Measurements from ENCODE around the gene APOL4.

DNA sequence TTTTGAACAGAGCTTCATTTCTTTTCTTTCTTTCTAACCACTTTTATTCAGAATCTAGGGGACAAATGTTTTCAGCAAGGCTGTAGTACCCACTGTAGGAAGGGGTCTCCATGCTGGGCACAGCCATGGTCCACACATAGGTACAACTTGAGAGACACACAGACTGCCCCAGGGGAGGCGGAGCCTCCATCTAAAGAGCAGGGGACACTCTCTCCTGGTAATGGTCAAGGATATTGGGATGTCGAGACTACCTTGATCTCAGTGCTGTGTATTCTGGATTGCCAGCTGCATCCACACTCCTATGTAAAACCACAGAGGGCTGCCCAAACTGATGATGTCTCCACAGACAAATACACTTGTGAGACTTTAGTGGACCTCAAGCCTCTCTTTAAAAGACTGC is 38.1 kb downstream of the APOL4 start:
- TF ChIP-seq, protein P1, sequence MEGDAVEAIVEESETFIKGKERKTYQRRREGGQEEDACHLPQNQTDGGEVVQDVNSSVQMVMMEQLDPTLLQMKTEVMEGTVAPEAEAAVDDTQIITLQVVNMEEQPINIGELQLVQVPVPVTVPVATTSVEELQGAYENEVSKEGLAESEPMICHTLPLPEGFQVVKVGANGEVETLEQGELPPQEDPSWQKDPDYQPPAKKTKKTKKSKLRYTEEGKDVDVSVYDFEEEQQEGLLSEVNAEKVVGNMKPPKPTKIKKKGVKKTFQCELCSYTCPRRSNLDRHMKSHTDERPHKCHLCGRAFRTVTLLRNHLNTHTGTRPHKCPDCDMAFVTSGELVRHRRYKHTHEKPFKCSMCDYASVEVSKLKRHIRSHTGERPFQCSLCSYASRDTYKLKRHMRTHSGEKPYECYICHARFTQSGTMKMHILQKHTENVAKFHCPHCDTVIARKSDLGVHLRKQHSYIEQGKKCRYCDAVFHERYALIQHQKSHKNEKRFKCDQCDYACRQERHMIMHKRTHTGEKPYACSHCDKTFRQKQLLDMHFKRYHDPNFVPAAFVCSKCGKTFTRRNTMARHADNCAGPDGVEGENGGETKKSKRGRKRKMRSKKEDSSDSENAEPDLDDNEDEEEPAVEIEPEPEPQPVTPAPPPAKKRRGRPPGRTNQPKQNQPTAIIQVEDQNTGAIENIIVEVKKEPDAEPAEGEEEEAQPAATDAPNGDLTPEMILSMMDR (IDR thresholded peaks at IDR 0.05), result no peak
- TF ChIP-seq E2F4 (CRISPR knock-in tag; IDR thresholded peaks at IDR 0.05; ENCODE audit: borderline replicate concordance, low read depth), result no peak
- no peak for TF ChIP-seq NR3C1 (CRISPR knock-in tag; conservative IDR thresholded peaks at IDR 0.05; ENCODE audit: low read depth)
- TF ChIP-seq CREM (CRISPR knock-in tag; IDR thresholded peaks at IDR 0.05), result no peak
- no peak for TF ChIP-seq ZNF219 (CRISPR knock-in tag; IDR thresholded peaks at IDR 0.05; ENCODE audit: borderline replicate concordance)
- TF ChIP-seq NFYB (CRISPR knock-in tag; conservative IDR thresholded peaks at IDR 0.05; ENCODE audit: low read depth), result no peak
- no peak for TF ChIP-seq CREB1 (CRISPR knock-in tag; IDR thresholded peaks at IDR 0.05)
- no peak for TF ChIP-seq ZBTB43 (CRISPR knock-in tag; IDR thresholded peaks at IDR 0.05)
- TF ChIP-seq MLX (CRISPR knock-in tag; IDR thresholded peaks at IDR 0.05), result no peak

Measured in WTC11 (cell line).